Fibroblast of skin of scalp (primary cell): Measurements from ENCODE around the gene CEP290.
"Not testable (repeated sequence)": the region's sequence is repeated elsewhere in the genome, so short reads cannot be mapped to it uniquely, and the experiment has no call there.

Experiments used
- DNase-seq: peaks from one replicate; pipeline ENCODE4 v3.0.0-alpha.2; 2013

Gene CEP290

GRCh38 chr12:88141425-88141773, 489 bp downstream of the CEP290 start:
- no peak for DNase-seq

- DNase-seq, result not testable (repeated sequence)
These were observed 2.2 kb downstream of the CEP290 start for GRCh38 chr12:88139711-88140110.

GRCh38 chr12:88133181-88133580, 8.7 kb downstream of the CEP290 start:
- DNase-seq, result not testable (repeated sequence)

GRCh38 chr12:88132392-88132791, 9.5 kb downstream of the CEP290 start:
- DNase-seq, result no peak

GRCh38 chr12:88127855-88128254, 14.0 kb downstream of the CEP290 start:
- no peak for DNase-seq

- DNase-seq, result no peak
These were observed 14.8 kb downstream of the CEP290 start for GRCh38 chr12:88127099-88127498.

- no peak for DNase-seq
These were observed 19.2 kb downstream of the CEP290 start for GRCh38 chr12:88122666-88123065.

- DNase-seq, result peak; percentile 36
These were observed 28.0 kb downstream of the CEP290 start for GRCh38 chr12:88113871-88114270.

GRCh38 chr12:88111074-88111652, 30.7 kb downstream of the CEP290 start:
- DNase-seq, result peak; percentile 55

GRCh38 chr12:88108021-88108420, 33.9 kb downstream of the CEP290 start:
- DNase-seq, result peak; percentile 43

- no peak for DNase-seq
These were observed 48.3 kb downstream of the CEP290 start for GRCh38 chr12:88093573-88093972.

GRCh38 chr12:88092771-88093170, 49.1 kb downstream of the CEP290 start:
- DNase-seq, result no peak

GRCh38 chr12:88084210-88084609, 57.7 kb downstream of the CEP290 start:
- DNase-seq, result no peak

- no peak for DNase-seq
These were observed 58.3 kb downstream of the CEP290 start for GRCh38 chr12:88083634-88084033.

- no peak for DNase-seq
These were observed 60.6 kb downstream of the CEP290 start for GRCh38 chr12:88081247-88081646.

GRCh38 chr12:88067301-88067700, 74.6 kb downstream of the CEP290 start:
- DNase-seq, result no peak

- no peak for DNase-seq
These were observed 78.5 kb downstream of the CEP290 start for GRCh38 chr12:88063375-88063774.

GRCh38 chr12:88062474-88062873, 79.4 kb downstream of the CEP290 start:
- no peak for DNase-seq

- no peak for DNase-seq
These were observed 83.2 kb downstream of the CEP290 start for GRCh38 chr12:88058719-88059077.

- DNase-seq, result peak; percentile 20
These were observed 83.7 kb downstream of the CEP290 start for GRCh38 chr12:88057994-88058718.

- DNase-seq, result no peak
These were observed 85.3 kb downstream of the CEP290 start for GRCh38 chr12:88056571-88056970.

GRCh38 chr12:88052686-88053085, 89.2 kb downstream of the CEP290 start:
- DNase-seq, result peak; percentile 42

GRCh38 chr12:88044035-88044434, 97.9 kb downstream of the CEP290 start:
- no peak for DNase-seq

GRCh38 chr12:88037770-88038169, 104.1 kb downstream of the CEP290 start:
- no peak for DNase-seq
